ENCODE results near the gene PAK2. TPM values are rescaled to one million over a fixed set of nuclear protein-coding genes. Genes with fewer than 3 reads are reported as not detected.
A peak's percentile ranks its signal among the peaks of the same experiment; 100 is the strongest.
"Not testable (repeated sequence)": the region's sequence is repeated elsewhere in the genome, so short reads cannot be mapped to it uniquely, and the experiment has no call there.

Gene PAK2
- total RNA-seq, 1 donor from 2014 or later, result 56.8 TPM

- H3K27me3 Mint-ChIP-seq, result no peaks in the 10 kb centered on the region
Measured at GRCh38 chr3:196804773-196805172, 65.1 kb downstream of the PAK2 start.

GRCh38 chr3:196810963-196811581 lies 71.4 kb downstream of the PAK2 start:
- Mint-ChIP-seq H3K27ac (no peak overlapping the region), H3K27me3 (no peaks in the 10 kb centered on the region), H3K9me3 (no peaks in the 10 kb centered on the region), H3K36me3 (peaks cover 28% of the 10 kb centered on the region), H3K4me3 (no peak overlapping the region), H3K4me1 (ENCODE audit: unreplicated experiment) (no peaks in the 10 kb centered on the region)
- no peak for TF ChIP-seq CTCF (conservative IDR thresholded peaks at IDR 0.05)
- DNase-seq (ENCODE audit: extremely low spot score, unreplicated experiment), result no peak

More at GRCh38 chr3:196804773-196805172, 65.1 kb downstream of the PAK2 start:
- no peaks in the 10 kb centered on the region for H3K4me1 Mint-ChIP-seq (ENCODE audit: unreplicated experiment)
- H3K9me3 Mint-ChIP-seq, result no peaks in the 10 kb centered on the region
- no peak overlapping the region for H3K4me3 Mint-ChIP-seq
- H3K27ac Mint-ChIP-seq, result no peak overlapping the region
- peaks cover 23% of the 10 kb centered on the region for H3K36me3 Mint-ChIP-seq
- no peak for TF ChIP-seq CTCF (conservative IDR thresholded peaks at IDR 0.05)
- no peak for DNase-seq (ENCODE audit: extremely low spot score, unreplicated experiment)

GRCh38 chr3:196812853-196813252 lies 73.2 kb downstream of the PAK2 start:
- no peak for DNase-seq (ENCODE audit: extremely low spot score, unreplicated experiment)
- no peaks in the 10 kb centered on the region for H3K4me1 Mint-ChIP-seq (ENCODE audit: unreplicated experiment)
- no peaks in the 10 kb centered on the region for H3K9me3 Mint-ChIP-seq
- H3K4me3 Mint-ChIP-seq, result no peak overlapping the region
- H3K27me3 Mint-ChIP-seq, result no peaks in the 10 kb centered on the region
- no peak for TF ChIP-seq CTCF (conservative IDR thresholded peaks at IDR 0.05)
- H3K36me3 Mint-ChIP-seq, result peaks cover 25% of the 10 kb centered on the region
- H3K27ac Mint-ChIP-seq, result peak overlapping the region; percentile 17

- DNase-seq (ENCODE audit: extremely low spot score, unreplicated experiment), result no peak
- Mint-ChIP-seq H3K4me3 (no peak overlapping the region), H3K27me3 (no peaks in the 10 kb centered on the region), H3K4me1 (ENCODE audit: unreplicated experiment) (no peaks in the 10 kb centered on the region), H3K9me3 (no peaks in the 10 kb centered on the region), H3K36me3 (peaks cover 24% of the 10 kb centered on the region), H3K27ac (no peak overlapping the region)
- TF ChIP-seq CTCF (conservative IDR thresholded peaks at IDR 0.05), result no peak
Measured at GRCh38 chr3:196813903-196814302, 74.2 kb downstream of the PAK2 start.

GRCh38 chr3:196821806-196822355 lies 82.2 kb downstream of the PAK2 start:
- peaks cover 34% of the 10 kb centered on the region for H3K36me3 Mint-ChIP-seq
- no peak overlapping the region for H3K27ac Mint-ChIP-seq
- no peaks in the 10 kb centered on the region for H3K9me3 Mint-ChIP-seq
- no peak overlapping the region for H3K4me3 Mint-ChIP-seq
- no peaks in the 10 kb centered on the region for H3K27me3 Mint-ChIP-seq
- no peaks in the 10 kb centered on the region for H3K4me1 Mint-ChIP-seq (ENCODE audit: unreplicated experiment)
- DNase-seq (ENCODE audit: extremely low spot score, unreplicated experiment), result no peak
- no peak for TF ChIP-seq CTCF (conservative IDR thresholded peaks at IDR 0.05)

GRCh38 chr3:196829651-196830050 lies 90.0 kb downstream of the PAK2 start:
- H3K9me3 Mint-ChIP-seq; H3K4me1 Mint-ChIP-seq (ENCODE audit: unreplicated experiment); H3K27ac Mint-ChIP-seq; DNase-seq (ENCODE audit: extremely low spot score, unreplicated experiment); H3K4me3 Mint-ChIP-seq; H3K27me3 Mint-ChIP-seq; H3K36me3 Mint-ChIP-seq: not testable (repeated sequence)
